ENCODE data around the gene FN3K.

FN3K gene

GRCh38 chr17:82703935-82704865, 31.2 kb upstream of the FN3K start:
- DNase-seq: no peak

- DNase-seq: no peak
These were observed 30.5 kb upstream of the FN3K start for GRCh38 chr17:82704886-82705285.

GRCh38 chr17:82705756-82706155, 29.7 kb upstream of the FN3K start:
- no peak for DNase-seq

- no peak for DNase-seq
These were observed 26.3 kb upstream of the FN3K start for GRCh38 chr17:82709024-82709675.

GRCh38 chr17:82709676-82710498, 25.5 kb upstream of the FN3K start:
- DNase-seq: no peak

- DNase-seq: no peak
These were observed 24.7 kb upstream of the FN3K start for GRCh38 chr17:82710499-82711232.

- DNase-seq: no peak
These were observed 22.2 kb upstream of the FN3K start for GRCh38 chr17:82713071-82713723.

GRCh38 chr17:82716203-82717010, 19.0 kb upstream of the FN3K start, which contains the start of gene FN3KRP:
Gene FN3KRP (plus strand): TSS chr17:82716706. CDS start chr17:82716756, 50 bp downstream.
- DNase-seq: peak; percentile 84

GRCh38 chr17:82718986-82719685, 16.3 kb upstream of the FN3K start:
- no peak for DNase-seq

GRCh38 chr17:82720204-82720603, 15.2 kb upstream of the FN3K start:
- DNase-seq: no peak

GRCh38 chr17:82722341-82723013, 12.9 kb upstream of the FN3K start:
- no peak for DNase-seq

GRCh38 chr17:82723169-82723807, 12.1 kb upstream of the FN3K start:
- DNase-seq: no peak

GRCh38 chr17:82726427-82726826, 9.0 kb upstream of the FN3K start:
- no peak for DNase-seq

- no peak for DNase-seq
These were observed 5.7 kb upstream of the FN3K start for GRCh38 chr17:82729479-82730260.

- no peak for DNase-seq
These were observed 3.2 kb upstream of the FN3K start for GRCh38 chr17:82732118-82732743.

GRCh38 chr17:82736511-82737185, 1.2 kb downstream of the FN3K start:
- DNase-seq: no peak

Measured in activated gamma-delta T cell treated with Interleukin-2 at 50 U/mL for 16 hours (primary cell).